HepG2 (cell line): Measurements from ENCODE around the gene TANGO6. TPM values are rescaled to one million over a fixed set of nuclear protein-coding genes. Genes with fewer than 3 reads are reported as not detected.

Experiments
- AGO2 ChIP-seq: fragments of 200-400 bp; formaldehyde crosslinking; optimal IDR thresholded peaks from 2 replicates; pipeline ENCODE3; 2017; ENCODE audit warnings: mild to moderate bottlenecking, low read depth, low read length, moderate library complexity
- ATF4 ChIP-seq, 2 experiments: fragments of 450-650 bp in 1 of 2; sonication (generic) in 1 of 2; formaldehyde crosslinking; IDR thresholded peaks; 2 replicates each; pipeline versions ENCODE4 v1.5.0 to v1.8.0; 2020 to 2022; ENCODE audit warnings: mild to moderate bottlenecking in 1 of 2, missing genetic modification reagents in 1 of 2
- ATRX ChIP-seq: sonication (generic); formaldehyde crosslinking; IDR thresholded peaks from 2 replicates; pipeline ENCODE4 v1.4.0; 2020; ENCODE audit warnings: missing genetic modification reagents, borderline replicate concordance
- CBX2 ChIP-seq, 2 experiments: fragments of 200-600 bp in 1 of 2; sonication (generic); formaldehyde crosslinking in 1 of 2; IDR thresholded peaks; 2 replicates each; pipeline versions ENCODE4 v1.7.0 to v1.8.1; 2018 to 2022; ENCODE audit warnings: low read depth in 2 of 2, low read length in 1 of 2, mild to moderate bottlenecking in 1 of 2, missing genetic modification reagents in 1 of 2
- EEA1 ChIP-seq: sonication (generic); formaldehyde crosslinking; IDR thresholded peaks from 2 replicates; pipeline ENCODE4 v1.5.1; 2020; ENCODE audit warnings: mild to moderate bottlenecking, missing genetic modification reagents, borderline replicate concordance
- ERF ChIP-seq: IDR thresholded peaks from 2 replicates; pipeline ENCODE4 v1.6.1; 2018; ENCODE audit warnings: missing biosample characterization, missing genetic modification reagents
- FUBP1 ChIP-seq: sonication (generic); formaldehyde crosslinking; IDR thresholded peaks from 2 replicates; pipeline ENCODE4 v1.5.1; 2020; ENCODE audit warnings: missing genetic modification reagents, mild to moderate bottlenecking, borderline replicate concordance
- HIC2 ChIP-seq: sonication (generic); formaldehyde crosslinking; IDR thresholded peaks from 2 replicates; pipeline ENCODE4 v1.9.0; 2022; ENCODE audit warnings: low read depth, missing genetic modification reagents
- MTF1 ChIP-seq: sonication (generic); formaldehyde crosslinking; IDR thresholded peaks from 2 replicates; pipeline ENCODE4 v1.5.0; 2020; ENCODE audit warnings: missing genetic modification reagents
- NR0B2 ChIP-seq: sonication (generic); formaldehyde crosslinking; IDR thresholded peaks from 2 replicates; pipeline ENCODE4 v1.4.0; 2020; ENCODE audit warnings: mild to moderate bottlenecking, missing genetic modification reagents
- RCOR2 ChIP-seq: IDR thresholded peaks from 2 replicates; pipeline ENCODE4 v1.6.1; 2016; ENCODE audit warnings: missing biosample characterization, missing genetic modification reagents
- SRSF4 ChIP-seq: fragments of 200-400 bp; formaldehyde crosslinking; IDR thresholded peaks from one replicate; pipeline ENCODE4 v1.6.1; 2018; ENCODE audit warnings: mild to moderate bottlenecking, low read depth, low read length, moderate library complexity; ENCODE audit not compliant: poor library complexity, severe bottlenecking
- ZKSCAN1 ChIP-seq: fragments of 150-350 bp; IDR thresholded peaks from 2 replicates; pipeline ENCODE4 v1.6.1; 2014; ENCODE audit warnings: low read length
- ZNF10 ChIP-seq: sonication (generic); formaldehyde crosslinking; IDR thresholded peaks from 2 replicates; pipeline ENCODE4 v1.4.0; 2020; ENCODE audit warnings: mild to moderate bottlenecking, low read depth, missing genetic modification reagents, borderline replicate concordance
- ZNF430 ChIP-seq: sonication (generic); formaldehyde crosslinking; IDR thresholded peaks from 2 replicates; pipeline ENCODE4 v1.9.0; 2021; ENCODE audit warnings: mild to moderate bottlenecking, missing genetic modification reagents
- ZNF446 ChIP-seq: sonication (generic); formaldehyde crosslinking; IDR thresholded peaks from 2 replicates; pipeline ENCODE4 v1.5.0; 2020; ENCODE audit warnings: mild to moderate bottlenecking, missing genetic modification reagents
- ZNF512 ChIP-seq: sonication (generic); formaldehyde crosslinking; IDR thresholded peaks from 2 replicates; pipeline ENCODE4 v1.4.0; 2020; ENCODE audit warnings: mild to moderate bottlenecking, missing genetic modification reagents
- ZNF678 ChIP-seq: sonication (generic); formaldehyde crosslinking; IDR thresholded peaks from 2 replicates; pipeline ENCODE4 v1.4.0; 2020; ENCODE audit warnings: mild to moderate bottlenecking, missing genetic modification reagents
- ZNF703 ChIP-seq: sonication (generic); formaldehyde crosslinking; IDR thresholded peaks from 2 replicates; pipeline ENCODE4 v1.5.1; 2020; ENCODE audit warnings: missing genetic modification reagents, mild to moderate bottlenecking, moderate library complexity, borderline replicate concordance
- ZNF747 ChIP-seq: sonication (generic); formaldehyde crosslinking; IDR thresholded peaks from 2 replicates; pipeline ENCODE4 v1.8.1; 2023; ENCODE audit warnings: missing genetic modification reagents, mild to moderate bottlenecking, borderline replicate concordance
- ZNF766 ChIP-seq: sonication (generic); formaldehyde crosslinking; IDR thresholded peaks from 2 replicates; pipeline ENCODE4 v1.5.0; 2020; ENCODE audit warnings: missing genetic modification reagents, borderline replicate concordance
- polyA plus RNA-seq, 8 experiments: library from polyadenylated mRNA; depleted of rRNA in 3 of 8; stranded (reverse) in 7 of 8; unstranded in 1 of 8; fragments of >200 nt; fragmentation: Illumina TruSeq in 4 of 8; extraction: Trizol in 4 of 8; gene quantifications; 2 replicates each; pipeline versions ENCODE4 v1.2.1 to v1.2.3, GENCODE V29; 2011 to 2016; ENCODE audit warnings: low read depth in 4 of 8, missing spikeins in 1 of 8, mixed read lengths in 1 of 8; ENCODE audit not compliant: insufficient read depth in 1 of 8
- total RNA-seq, 5 experiments: library from RNA; depleted of rRNA; stranded (reverse); fragments of >200 nt; fragmentation: Illumina TruSeq; extraction: Trizol; gene quantifications; 2 replicates each; pipeline ENCODE4 v1.2.3, GENCODE V29; 2016; ENCODE audit warnings: low read depth in 1 of 5

Gene TANGO6
- total and polyA plus RNA-seq, 2 of the 13 experiments (the other 11 are each of a cell fraction or from before 2014, with no cell fraction given), result 7.2 to 13.3 TPM

- TF ChIP-seq NR0B2 (0 out of 2 replicates have a peak, but pooled peaks have one; percentile 50), ZNF747 (CRISPR knock-in tag) (no peak), SRSF4 (no peak), FUBP1 (CRISPR knock-in tag) (no peak), ZKSCAN1 (no peak), ZNF766 (CRISPR knock-in tag) (no peak), EEA1 (CRISPR knock-in tag) (no peak), CBX2 (IDR thresholded peaks at IDR 0.05; ENCODE audit: low read depth, low read length) (no peak), CBX2 (CRISPR knock-in tag; IDR thresholded peaks at IDR 0.05; ENCODE audit: low read depth) (peak; percentile 11; the same call in 1 of the 2 replicates), RCOR2 (CRISPR knock-in tag) (no peak), ZNF678 (no peak), ZNF430 (peak; percentile 40; the same call in 1 of the 2 replicates), ATF4 (CRISPR knock-in tag; IDR thresholded peaks at IDR 0.05) (no peak), ZNF703 (CRISPR knock-in tag) (no peak), ATRX (CRISPR knock-in tag) (no peak), ZNF512 (CRISPR knock-in tag) (no peak), HIC2 (CRISPR knock-in tag) (no peak), ZNF446 (0 out of 2 replicates have a peak, but pooled peaks have one; percentile 55), ZNF10 (CRISPR knock-in tag) (no peak), MTF1 (CRISPR knock-in tag) (no peak), ERF (CRISPR knock-in tag) (no peak), AGO2 (no peak)
These were observed 262.4 kb downstream of the TANGO6 start, which contains the start of gene HAS3 (continued) for GRCh38 chr16:69105501-69106361.
